ENCODE data around the gene NTM. TPM values are rescaled to one million over a fixed set of nuclear protein-coding genes. Genes with fewer than 3 reads are reported as not detected.

Gene NTM
- total and polyA plus RNA-seq, 2 donors (not counting 3 experiments of a cell fraction or from before 2014, with no cell fraction given) = 1.00 to 1.1 TPM

GRCh38 chr11:132147464-132147863 lies 777.0 kb downstream of the NTM start:
- no peaks in the 10 kb centered on the region for H4K20me1 ChIP-seq (replicated peaks; ENCODE audit: control insufficient read depth, extremely low read depth, insufficient read depth, low read length)
- no peaks in the 10 kb centered on the region for H3K9me3 ChIP-seq (replicated peaks; ENCODE audit: control insufficient read depth, insufficient read depth, low read length)
- H3K27ac ChIP-seq (ENCODE audit: insufficient read depth, low read depth, low read length) = no peak overlapping the region
- TF ChIP-seq POLR2AphosphoS5 (IDR thresholded peaks at IDR 0.05; ENCODE audit: insufficient read depth, low read depth, low read length) = no peak
- no peak for TF ChIP-seq MYC (IDR thresholded peaks at IDR 0.05; ENCODE audit: low read depth, low read length)
- no peak for TF ChIP-seq MAX (IDR thresholded peaks at IDR 0.05; ENCODE audit: insufficient read depth, insufficient read length)
- no peak for TF ChIP-seq CTCF (IDR thresholded peaks at IDR 0.05; ENCODE audit: extremely low read depth in 1 of 2, insufficient read depth in 1 of 2, low read depth in 1 of 2, low read length in 2 of 2)
- no peak for TF ChIP-seq JUN (IDR thresholded peaks at IDR 0.05; ENCODE audit: borderline replicate concordance, insufficient read depth, insufficient read length, low read depth)
- no peak for TF ChIP-seq POLR2A (IDR thresholded peaks at IDR 0.05; ENCODE audit: low read depth, low read length)
- no peak for TF ChIP-seq GATA2 (IDR thresholded peaks at IDR 0.05; ENCODE audit: insufficient read depth, insufficient read length, low read depth, low read length)
- TF ChIP-seq EZH2 (IDR thresholded peaks at IDR 0.05; ENCODE audit: borderline replicate concordance, low read depth, low read length, severe bottlenecking) = no peak
- no peak for TF ChIP-seq FOS (IDR thresholded peaks at IDR 0.05; ENCODE audit: borderline replicate concordance, insufficient read depth, low read length)
- H2AFZ ChIP-seq (ENCODE audit: low read depth, low read length) = no peak overlapping the region
- H3K9me1 ChIP-seq (replicated peaks; ENCODE audit: control insufficient read depth, extremely low read depth, insufficient read depth, low read length) = no peaks in the 10 kb centered on the region
- no peaks in the 10 kb centered on the region for H3K79me2 ChIP-seq (ENCODE audit: control insufficient read depth, insufficient read depth, low read length)
- H3K4me2 ChIP-seq (ENCODE audit: insufficient read depth, low read length) = no peak overlapping the region
- H3K27me3 ChIP-seq (ENCODE audit: control insufficient read depth in 2 of 2, insufficient read depth in 2 of 2, low read length in 2 of 2) = no peaks in the 10 kb centered on the region
- dilution Hi-C loops (cut with MboI; ENCODE audit: extremely low pct_ligation_motif_present, low sequenced_read_pairs) = no loop called here
- POLR2A ChIA-PET = interaction anchor here (0.7 kb wide), 1 partner anchor 102 kb away, joined by 5 read pairs; no protein-coding TSS in a partner anchor
- intact Hi-C loops (cut with micrococcal nuclease) = no loop called here
- DNase-seq (ENCODE audit: low read depth, low spot score) (no peak), FAIRE-seq (no peak)
- no peak overlapping the region for H3K4me3 ChIP-seq (replicated peaks in 1 of 3; ENCODE audit: insufficient read depth in 1 of 3, low read depth in 1 of 3, low read length in 3 of 3)
- CTCF ChIA-PET = interaction anchor here (1.0 kb wide), 1 partner anchor 9 kb away, joined by 4 read pairs; no protein-coding TSS in a partner anchor
- no TSS peak for BruUV-seq (replicated peaks)
- no peaks in the 10 kb centered on the region for H3K36me3 ChIP-seq (ENCODE audit: control insufficient read depth in 2 of 2, extremely low read depth in 1 of 2, insufficient read depth in 2 of 2, low read length in 2 of 2)
- H3K9ac ChIP-seq (replicated peaks; ENCODE audit: extremely low read depth, insufficient read depth, low read length) = no peak overlapping the region
- H3K4me1 ChIP-seq (ENCODE audit: control insufficient read depth, extremely low read depth, insufficient read depth, low read length) = no peaks in the 10 kb centered on the region

All from endothelial cell of umbilical vein (primary cell).